H9 (cell line): ENCODE results near the gene UBFD1. TPM values are rescaled to one million over a fixed set of nuclear protein-coding genes. Genes with fewer than 3 reads are reported as not detected.

ENCODE experiments used
- DNase-seq: peaks from one replicate; pipeline ENCODE4 v3.0.0-alpha.2; 2017
- H2AFZ ChIP-seq: one replicate; pipeline ENCODE4 v1.6.1; 2013; ENCODE audit warnings: mild to moderate bottlenecking, low read length, control low read depth, moderate library complexity
- H2AK5ac ChIP-seq: 2 replicates; pipeline ENCODE4 v1.6.1; 2013; ENCODE audit warnings: low read length, control low read depth, mixed read lengths; ENCODE audit not compliant: insufficient read length
- H2BK120ac ChIP-seq: one replicate; pipeline ENCODE4 v1.6.1; 2013; ENCODE audit warnings: low read depth, mild to moderate bottlenecking, low read length, control low read depth, inconsistent platforms; ENCODE audit not compliant: poor library complexity, severe bottlenecking
- H2BK12ac ChIP-seq: 2 replicates; pipeline ENCODE4 v1.6.1; 2013; ENCODE audit warnings: low read length, control low read depth, mixed read lengths, low read depth; ENCODE audit not compliant: insufficient read length
- H2BK15ac ChIP-seq: 2 replicates; pipeline ENCODE4 v1.6.1; 2013; ENCODE audit warnings: low read depth, low read length, control low read depth
- H2BK20ac ChIP-seq: one replicate; pipeline ENCODE4 v1.6.1; 2013; ENCODE audit warnings: low read depth, mild to moderate bottlenecking, low read length, control low read depth, inconsistent platforms; ENCODE audit not compliant: poor library complexity, severe bottlenecking
- H2BK5ac ChIP-seq: 2 replicates; pipeline ENCODE4 v1.6.1; 2013; ENCODE audit warnings: low read length, control low read depth, mixed read lengths; ENCODE audit not compliant: insufficient read length
- H3K14ac ChIP-seq: 2 replicates; pipeline ENCODE4 v1.6.1; 2013; ENCODE audit warnings: low read length, control low read depth; ENCODE audit not compliant: insufficient read depth
- H3K18ac ChIP-seq: 2 replicates; pipeline ENCODE4 v1.6.1; 2013; ENCODE audit warnings: low read depth, mild to moderate bottlenecking, mixed read lengths, low read length, control low read depth; ENCODE audit not compliant: insufficient read length
- H3K23ac ChIP-seq: 2 replicates; pipeline ENCODE4 v1.6.1; 2013; ENCODE audit warnings: low read length, control low read depth, mixed read lengths, low read depth; ENCODE audit not compliant: insufficient read length
- H3K23me2 ChIP-seq: 2 replicates; pipeline ENCODE4 v1.6.1; 2013; ENCODE audit warnings: low read depth, mild to moderate bottlenecking, mixed read lengths, low read length, control low read depth; ENCODE audit not compliant: insufficient read length, poor library complexity, severe bottlenecking
- H3K27ac ChIP-seq: 2 replicates; pipeline ENCODE4 v1.5.1; 2013; ENCODE audit warnings: low read length, control low read depth, mixed read lengths, low read depth; ENCODE audit not compliant: insufficient read length
- H3K27me3 ChIP-seq: 2 replicates; pipeline ENCODE4 v1.6.1; 2013; ENCODE audit warnings: low read length, control low read depth, inconsistent platforms; ENCODE audit not compliant: insufficient read depth
- H3K4ac ChIP-seq: 2 replicates; pipeline ENCODE4 v1.6.1; 2013; ENCODE audit warnings: low read depth, mild to moderate bottlenecking, control low read depth, inconsistent platforms, low read length, moderate library complexity
- H3K4me1 ChIP-seq: 2 replicates; pipeline ENCODE4 v1.6.1; 2013; ENCODE audit warnings: low read length, control low read depth, inconsistent platforms; ENCODE audit not compliant: insufficient read depth
- H3K4me2 ChIP-seq: 2 replicates; pipeline ENCODE4 v1.6.1; 2013; ENCODE audit warnings: low read length, control low read depth, mixed read lengths; ENCODE audit not compliant: insufficient read length, insufficient read depth
- H3K56ac ChIP-seq: 2 replicates; pipeline ENCODE4 v1.6.1; 2013; ENCODE audit warnings: low read depth, mild to moderate bottlenecking, mixed read lengths, low read length, control low read depth; ENCODE audit not compliant: insufficient read length
- H3K79me1 ChIP-seq: 2 replicates; pipeline ENCODE4 v1.6.1; 2013; ENCODE audit warnings: low read depth, mild to moderate bottlenecking, moderate library complexity, low read length, control low read depth, inconsistent platforms; ENCODE audit not compliant: insufficient read depth, poor library complexity, severe bottlenecking
- H3K79me2 ChIP-seq: 2 replicates; pipeline ENCODE4 v1.6.1; 2013; ENCODE audit warnings: low read length, control low read depth, inconsistent platforms; ENCODE audit not compliant: insufficient read depth
- H3K9ac ChIP-seq: 2 replicates; pipeline ENCODE4 v1.6.1; 2013; ENCODE audit warnings: low read length, control low read depth, mixed read lengths; ENCODE audit not compliant: insufficient read length; ENCODE audit errors: extremely low read depth
- H3K9me3 ChIP-seq: one replicate; pipeline ENCODE4 v1.6.1; 2013; ENCODE audit warnings: low read depth, low read length, inconsistent platforms; ENCODE audit not compliant: control insufficient read depth
- H3T11ph ChIP-seq: one replicate; pipeline ENCODE4 v1.6.1; 2013; ENCODE audit warnings: mild to moderate bottlenecking, low read length, control low read depth, inconsistent platforms
- H4K20me1 ChIP-seq: one replicate; pipeline ENCODE4 v1.6.1; 2013; ENCODE audit not compliant: control insufficient read depth, insufficient read length, insufficient read depth
- H4K5ac ChIP-seq: 2 replicates; pipeline ENCODE4 v1.6.1; 2013; ENCODE audit warnings: low read depth, mild to moderate bottlenecking, mixed read lengths, low read length, control low read depth; ENCODE audit not compliant: insufficient read length
- H4K8ac ChIP-seq: replicated peaks from 2 replicates; pipeline ENCODE4 v1.6.1; 2013; ENCODE audit warnings: low read length, control low read depth, mixed read lengths, low read depth; ENCODE audit not compliant: insufficient read length
- H4K91ac ChIP-seq: 2 replicates; pipeline ENCODE4 v1.6.1; 2013; ENCODE audit warnings: low read depth, mild to moderate bottlenecking, moderate library complexity, mixed read lengths, low read length, control low read depth; ENCODE audit not compliant: insufficient read length
- H3K27ac Mint-ChIP-seq, 3 experiments: 2 replicates in 2 of 3; 3 replicates in 1 of 3; pipeline ENCODE4 v1.8.0; 2020 to 2021; ENCODE audit warnings: mixed read lengths in 3 of 3, mild to moderate bottlenecking in 1 of 3, moderate library complexity in 1 of 3
- H3K27me3 Mint-ChIP-seq: 2 replicates; pipeline ENCODE4 v1.8.0; 2021; ENCODE audit warnings: low read depth, mild to moderate bottlenecking, moderate library complexity, mixed read lengths
- H3K36me3 Mint-ChIP-seq, 3 experiments: 2 replicates in 2 of 3; 3 replicates in 1 of 3; pipeline ENCODE4 v1.8.0; 2020 to 2021; ENCODE audit warnings: low read depth in 3 of 3, mixed read lengths in 3 of 3; ENCODE audit not compliant: insufficient read depth in 1 of 3
- H3K4me1 Mint-ChIP-seq, 2 experiments: 2 replicates each; pipeline ENCODE4 v1.8.0; 2020; ENCODE audit warnings: mixed read lengths in 2 of 2
- H3K4me3 Mint-ChIP-seq, 2 experiments: 2 replicates in 1 of 2; 3 replicates in 1 of 2; pipeline ENCODE4 v1.8.0; 2020 to 2021; ENCODE audit warnings: mild to moderate bottlenecking in 2 of 2, mixed read lengths in 2 of 2, moderate library complexity in 1 of 2
- H3K9me3 Mint-ChIP-seq, 2 experiments: 2 replicates in 1 of 2; 3 replicates in 1 of 2; pipeline ENCODE4 v1.8.0; 2020; ENCODE audit warnings: mild to moderate bottlenecking in 2 of 2, mixed read lengths in 2 of 2, moderate library complexity in 1 of 2
- CTCF ChIP-seq: fragments of 200-600 bp; sonication (generic); conservative IDR thresholded peaks from 3 replicates; pipeline ENCODE4 v1.8.0; 2021; ENCODE audit warnings: antibody characterized with exemption, mild to moderate bottlenecking
- WGBS: extraction: QIAGEN DNeasy Blood & Tissue Kit; methylation state at CpG from one replicate; pipeline ENCODE4 v1.1.7; 2013; ENCODE audit warnings: missing lambda C conversion rate, low lambda C conversion rate, mixed read lengths; ENCODE audit not compliant: insufficient read length; ENCODE audit errors: extremely low coverage; 5-methylcytosine and 5-hydroxymethylcytosine counted together
- total RNA-seq: library from RNA; stranded (reverse); gene quantifications from 2 replicates; pipeline ENCODE4 v1.2.1, GENCODE V29; 2021

The UBFD1 gene
- total RNA-seq, 1 experiment from 2014 or later = 107 TPM

GRCh38 chr16:23552161-23552560, 5.4 kb upstream of the UBFD1 start:
- Histone ChIP-seq H3K79me2 (no peaks in the 10 kb centered on the region), H3T11ph (no peak overlapping the region), H3K9me3 (no peaks in the 10 kb centered on the region), H3K23ac (no peak overlapping the region), H3K4ac (no peak overlapping the region), H4K91ac (no peak overlapping the region), H3K18ac (no peak overlapping the region), H3K79me1 (no peaks in the 10 kb centered on the region), H3K14ac (no peak overlapping the region), H2BK20ac (no peak overlapping the region), H3K4me2 (no peak overlapping the region), H3K23me2 (no peaks in the 10 kb centered on the region), H2AFZ (no peak overlapping the region), H3K27me3 (no peaks in the 10 kb centered on the region), H2BK120ac (no peak overlapping the region), H2AK5ac (no peak overlapping the region), H2BK5ac (no peak overlapping the region), H3K9ac (no peak overlapping the region), H4K8ac (no peak overlapping the region), H3K4me1 (no peaks in the 10 kb centered on the region; the same call in 1 of the 2 replicates), H4K5ac (no peak overlapping the region), H4K20me1 (no peaks in the 10 kb centered on the region), H3K27ac (no peak overlapping the region), H2BK12ac (no peak overlapping the region), H3K56ac (no peak overlapping the region), H2BK15ac (no peak overlapping the region)
- Mint-ChIP-seq H3K4me1 (peaks cover 0 to 9% of the 10 kb centered on the region in 2 experiments; a peak in 3 of 4 replicates), H3K9me3 (no peaks in the 10 kb centered on the region), H3K27me3 (no peaks in the 10 kb centered on the region), H3K4me3 (no peak overlapping the region), H3K36me3 (peaks cover 21 to 65% (median 46%) of the 10 kb centered on the region in 3 experiments; a peak in 6 of 7 replicates), H3K27ac (peak overlapping the region in 1 of 3 experiments; percentile 64; a peak in 1 of 7 replicates)
- no CpG with 5 or more reads among the region's 6 CpGs for WGBS
- no peak for TF ChIP-seq CTCF
- DNase-seq = no peak
